ENCODE measurements around the gene CA10.

DNA sequence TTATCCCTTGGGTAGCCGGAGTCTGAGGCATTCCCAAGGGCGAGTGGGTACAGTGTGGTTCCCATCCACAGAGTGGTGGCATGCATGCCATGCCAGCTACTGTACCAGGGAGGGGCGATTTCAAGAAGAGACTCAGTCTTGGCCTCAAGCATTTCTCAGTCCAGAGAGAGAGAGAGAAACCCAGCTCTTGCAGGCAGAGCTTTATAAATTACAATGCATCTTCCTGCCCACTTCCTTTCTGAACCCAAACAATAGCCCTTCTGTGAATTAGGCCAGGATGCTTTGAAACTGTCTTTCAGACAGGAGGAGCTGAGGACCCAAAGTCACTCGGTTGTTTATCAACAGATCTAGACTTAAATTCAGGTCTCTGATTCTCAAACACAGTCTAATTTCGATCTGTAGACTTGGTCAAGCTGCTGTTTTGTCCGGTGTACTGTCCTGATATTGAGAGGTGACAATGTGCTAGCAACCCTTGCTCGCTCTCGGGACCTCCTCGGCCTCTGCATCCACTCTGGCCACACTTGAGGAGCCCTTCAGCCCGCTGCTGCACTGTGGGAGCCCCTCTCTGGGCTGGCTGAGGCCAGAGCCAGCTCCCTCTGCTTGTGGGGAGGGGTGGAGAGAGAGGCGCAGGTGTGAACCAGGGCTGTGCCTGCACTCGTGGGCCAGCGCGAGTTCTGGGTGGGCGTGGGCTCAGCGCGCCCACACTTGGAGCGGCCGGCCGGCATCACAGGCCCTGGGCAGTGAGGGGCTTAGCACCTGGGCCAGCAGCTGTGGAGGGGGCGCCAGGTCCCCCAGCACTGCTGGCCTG is 490.2 kb downstream of the CA10 start:
- TF ChIP-seq EZH2phosphoT487 (conservative IDR thresholded peaks at IDR 0.05; ENCODE audit: low read length), result no peak
- TF ChIP-seq, protein P1, sequence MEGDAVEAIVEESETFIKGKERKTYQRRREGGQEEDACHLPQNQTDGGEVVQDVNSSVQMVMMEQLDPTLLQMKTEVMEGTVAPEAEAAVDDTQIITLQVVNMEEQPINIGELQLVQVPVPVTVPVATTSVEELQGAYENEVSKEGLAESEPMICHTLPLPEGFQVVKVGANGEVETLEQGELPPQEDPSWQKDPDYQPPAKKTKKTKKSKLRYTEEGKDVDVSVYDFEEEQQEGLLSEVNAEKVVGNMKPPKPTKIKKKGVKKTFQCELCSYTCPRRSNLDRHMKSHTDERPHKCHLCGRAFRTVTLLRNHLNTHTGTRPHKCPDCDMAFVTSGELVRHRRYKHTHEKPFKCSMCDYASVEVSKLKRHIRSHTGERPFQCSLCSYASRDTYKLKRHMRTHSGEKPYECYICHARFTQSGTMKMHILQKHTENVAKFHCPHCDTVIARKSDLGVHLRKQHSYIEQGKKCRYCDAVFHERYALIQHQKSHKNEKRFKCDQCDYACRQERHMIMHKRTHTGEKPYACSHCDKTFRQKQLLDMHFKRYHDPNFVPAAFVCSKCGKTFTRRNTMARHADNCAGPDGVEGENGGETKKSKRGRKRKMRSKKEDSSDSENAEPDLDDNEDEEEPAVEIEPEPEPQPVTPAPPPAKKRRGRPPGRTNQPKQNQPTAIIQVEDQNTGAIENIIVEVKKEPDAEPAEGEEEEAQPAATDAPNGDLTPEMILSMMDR (IDR thresholded peaks at IDR 0.05; ENCODE audit: insufficient read depth, low read length, poor library complexity, severe bottlenecking), result no peak

Data from SU-DHL-6 (cell line).